HG03064 (cell line): ENCODE results near the gene PPP5C.
"Not testable (repeated sequence)": the region's sequence is repeated elsewhere in the genome, so short reads cannot be mapped to it uniquely, and the experiment has no call there.

Experiments used
- ATAC-seq: cut with Tn5 transposase; IDR thresholded peaks from one replicate; pipeline ENCODE4 v1.9.1; 2021; ENCODE audit warnings: low read depth; ENCODE audit not compliant: unreplicated experiment

Gene PPP5C

GRCh38 chr19:46357846-46358583 lies 11.1 kb downstream of the PPP5C start:
- no peak for ATAC-seq

DNA sequence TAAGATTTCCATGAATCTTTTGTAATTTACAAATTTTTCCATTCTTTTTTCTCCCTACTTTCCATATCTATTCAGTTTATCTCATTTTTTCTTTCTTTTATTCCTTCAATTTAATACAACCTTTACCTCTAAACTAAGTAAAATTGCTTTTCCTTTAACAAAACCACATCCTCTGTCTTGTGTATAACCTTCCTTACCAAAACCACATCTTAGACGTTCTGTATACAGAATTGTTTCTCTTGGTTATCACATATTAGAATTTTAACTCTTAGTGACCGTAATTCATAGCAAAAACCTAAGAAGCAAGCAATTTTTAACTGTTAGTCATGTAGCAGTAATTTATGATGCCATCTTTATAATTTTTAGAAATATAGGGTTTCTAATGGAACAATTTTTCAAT lies 15.0 kb downstream of the PPP5C start:
- no peak for ATAC-seq

- no peak for ATAC-seq
These were observed 17.5 kb downstream of the PPP5C start for GRCh38 chr19:46364359-46364758.

- no peak for ATAC-seq
These were observed 18.7 kb downstream of the PPP5C start for GRCh38 chr19:46365561-46365960.

- ATAC-seq: no peak
These were observed 19.9 kb downstream of the PPP5C start for GRCh38 chr19:46366620-46367292.

GRCh38 chr19:46367426-46367825 lies 20.5 kb downstream of the PPP5C start:
- no peak for ATAC-seq

GRCh38 chr19:46368116-46368515 lies 21.2 kb downstream of the PPP5C start:
- ATAC-seq: no peak

GRCh38 chr19:46369817-46370216 lies 22.9 kb downstream of the PPP5C start:
- ATAC-seq: no peak

- no peak for ATAC-seq
These were observed 24.5 kb downstream of the PPP5C start for GRCh38 chr19:46371371-46371901.

DNA sequence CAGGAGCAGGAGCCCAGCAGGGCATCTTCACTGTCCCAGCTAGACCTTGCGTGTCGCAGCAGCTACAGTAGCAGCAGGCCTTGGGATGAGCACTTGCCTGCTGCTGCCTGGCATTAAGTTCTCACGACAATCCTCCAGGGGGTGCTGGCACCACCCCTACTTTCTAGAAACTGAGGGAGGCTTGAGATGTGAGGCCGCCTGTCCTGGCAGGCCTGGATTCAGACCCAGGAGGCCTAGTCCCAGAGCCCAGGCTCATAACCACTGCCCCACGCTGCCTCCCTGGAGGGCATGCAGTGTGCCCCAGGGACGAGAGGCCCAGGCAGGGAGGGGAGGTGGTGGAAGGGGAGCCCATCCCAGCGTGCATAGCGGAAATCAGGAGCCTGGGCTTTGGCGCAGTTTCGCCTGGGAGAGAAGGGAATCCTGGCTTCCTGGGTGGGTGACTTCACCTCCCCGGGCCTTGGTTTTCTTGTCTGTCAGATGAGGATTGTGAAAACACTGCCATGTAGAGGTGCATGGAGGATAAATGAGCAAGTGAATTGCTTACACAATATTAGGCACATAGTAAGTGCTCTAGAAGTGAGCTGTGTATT lies 26.1 kb downstream of the PPP5C start:
- no peak for ATAC-seq

DNA sequence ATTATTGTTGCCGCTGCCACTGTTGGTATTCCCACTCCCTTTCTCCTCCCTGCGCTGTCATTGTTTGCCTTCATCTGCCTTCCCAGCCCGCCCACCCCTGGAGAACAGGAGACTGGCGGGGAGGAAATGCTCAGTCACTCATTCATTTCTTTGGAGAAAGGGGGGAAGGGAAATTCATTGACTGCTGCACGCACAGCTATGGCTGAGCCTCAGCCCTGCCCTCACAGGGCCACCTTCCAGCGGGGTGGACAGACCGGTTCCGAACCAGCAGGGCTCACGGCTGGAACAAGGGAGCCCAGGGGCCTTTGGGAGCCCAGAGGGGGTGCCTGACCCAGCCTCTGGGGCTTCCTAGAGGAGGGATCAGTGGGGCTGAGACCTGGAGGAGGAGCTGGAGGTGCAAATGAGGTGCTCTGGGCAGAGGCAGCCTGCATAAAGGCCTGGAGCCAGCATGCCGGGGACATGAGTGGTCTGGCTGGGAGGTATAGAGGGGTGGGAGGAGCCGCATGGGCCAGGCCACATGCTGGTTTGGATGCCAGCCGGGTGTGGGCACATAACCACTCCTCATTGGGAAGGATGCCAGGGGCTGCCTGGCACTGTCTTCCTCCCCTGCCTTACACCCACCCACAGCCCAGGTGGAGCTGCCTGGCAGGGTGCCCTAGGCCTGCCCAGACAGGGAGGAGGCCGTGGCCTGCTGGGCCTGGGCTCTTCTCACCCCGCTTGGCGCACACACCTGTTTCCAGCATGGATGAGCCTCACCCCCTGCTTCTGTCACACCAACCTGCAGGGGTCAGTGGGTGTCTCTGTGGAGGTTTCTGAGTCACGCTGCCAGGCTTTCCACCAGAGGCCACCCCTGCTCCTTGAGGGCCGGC lies 26.8 kb downstream of the PPP5C start:
- ATAC-seq: no peak

GRCh38 chr19:46374536-46375475 lies 27.9 kb downstream of the PPP5C start:
- ATAC-seq: no peak

GRCh38 chr19:46375476-46376067 lies 28.7 kb downstream of the PPP5C start:
- not testable (repeated sequence) for ATAC-seq

- no peak for ATAC-seq
These were observed 29.6 kb downstream of the PPP5C start for GRCh38 chr19:46376241-46377153.

GRCh38 chr19:46378268-46378667 lies 31.4 kb downstream of the PPP5C start:
- ATAC-seq: no peak

GRCh38 chr19:46380690-46381089 lies 33.8 kb downstream of the PPP5C start:
- no peak for ATAC-seq

GRCh38 chr19:46381346-46381745 lies 34.5 kb downstream of the PPP5C start:
- ATAC-seq: no peak

DNA sequence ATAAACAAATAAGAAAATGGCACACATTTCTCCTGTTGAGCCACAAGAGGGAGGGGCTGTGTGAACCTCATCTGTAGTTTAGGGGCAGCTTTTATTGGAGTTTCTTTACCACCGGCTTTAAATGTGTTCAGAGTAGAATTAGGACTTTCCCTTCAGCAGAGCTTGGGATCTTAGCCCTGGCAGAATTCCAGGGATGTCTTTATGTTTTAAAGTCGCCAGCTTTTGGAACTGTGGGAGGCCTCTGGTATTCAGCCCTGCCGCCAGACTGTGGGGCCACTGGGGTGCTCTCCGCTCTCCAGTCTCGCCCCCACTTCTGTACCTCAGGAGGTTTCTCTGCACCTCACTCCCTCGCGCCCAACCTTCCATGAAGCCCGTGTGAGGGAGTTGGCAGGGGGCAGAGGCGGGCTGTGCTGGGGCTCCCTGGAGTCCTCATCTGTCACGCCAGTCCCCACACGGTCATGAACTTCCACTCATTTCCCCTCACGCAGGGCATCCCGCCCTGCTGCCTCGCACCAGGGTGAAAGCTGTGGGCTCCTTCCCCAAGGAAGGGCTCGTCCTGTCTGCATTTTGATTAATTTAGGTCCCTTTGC lies 35.0 kb downstream of the PPP5C start:
- no peak for ATAC-seq
